Mesangial cell (primary cell): ENCODE results near the gene SLC25A18. TPM values are rescaled to one million over a fixed set of nuclear protein-coding genes. Genes with fewer than 3 reads are reported as not detected.

ENCODE experiments used
- total RNA-seq: library from RNA; depleted of rRNA; stranded (reverse); fragments of >200 nt; gene quantifications from 2 replicates; pipeline ENCODE4 v1.2.3, GENCODE V29; 2015

SLC25A18 gene
- total RNA-seq = not detected in 2 replicates

GRCh38 chr22:17562906-17563870 lies at the start of gene SLC25A18:
Gene SLC25A18 (plus strand): TSS chr22:17563498. CDS start chr22:17579945, 16,447 bp downstream.

GRCh38 chr22:17628406-17629172 lies 65.3 kb downstream of the SLC25A18 start, which contains the start of gene ATP6V1E1:
Gene ATP6V1E1 (minus strand): TSS chr22:17628749. CDS start chr22:17628635, 114 bp downstream.

GRCh38 chr22:17638432-17639246 lies 75.3 kb downstream of the SLC25A18 start, which contains the start of gene BCL2L13:
Gene BCL2L13 (plus strand): TSS chr22:17638757. CDS start chr22:17655712, 16,955 bp downstream.

Other genes starting within 250 kb of the SLC25A18 start
- gene CECR2, start 194.0 kb upstream of the SLC25A18 start, total RNA-seq = 0.98 and 6.3 TPM in 2 replicates
- 81.3 and 82.8 TPM in 2 replicates for gene ATP6V1E1, start 65.3 kb downstream of the SLC25A18 start, total RNA-seq
- gene BCL2L13, start 75.3 kb downstream of the SLC25A18 start, total RNA-seq = 39.1 and 56.0 TPM in 2 replicates
- gene BID, start 211.0 kb downstream of the SLC25A18 start, total RNA-seq = 26.2 and 50.5 TPM in 2 replicates